HAP-1 (cell line): ENCODE measurements around the gene IFNAR2.

ENCODE experiments used
- DNase-seq, 2 experiments: peaks; one replicate each; pipeline ENCODE4 v3.0.0-alpha.2; 2016 to 2020; ENCODE audit warnings: low spot score in 2 of 2
- H3K27me3 ChIP-seq: fragments of 250-450 bp; sonication (Bioruptor Pico); 2 replicates; pipeline ENCODE4 v1.5.1; 2020; ENCODE audit warnings: low read depth, mild to moderate bottlenecking, moderate library complexity
- H3K36me3 ChIP-seq: fragments of 250-450 bp; sonication (Bioruptor Pico); replicated peaks from 2 replicates; pipeline ENCODE4 v1.5.1; 2020; ENCODE audit warnings: mild to moderate bottlenecking
- H3K4me1 ChIP-seq: fragments of 250-450 bp; sonication (Bioruptor Pico); 2 replicates; pipeline ENCODE4 v1.5.1; 2020; ENCODE audit warnings: mild to moderate bottlenecking
- H3K4me3 ChIP-seq: fragments of 250-450 bp; sonication (Bioruptor Pico); 2 replicates; pipeline ENCODE4 v1.5.1; 2020; ENCODE audit warnings: mild to moderate bottlenecking, moderate library complexity
- H3K9me3 ChIP-seq: fragments of 250-450 bp; sonication (Bioruptor Pico); 2 replicates; pipeline ENCODE4 v1.5.1; 2020; ENCODE audit warnings: mild to moderate bottlenecking, moderate library complexity
- in situ Hi-C: fragments of 300-500 bp; cut with MboI; formaldehyde crosslinking; loops from 3 replicates; pipeline ENCODE4 v1.14.3; 2020; ENCODE audit warnings: low sequenced_read_pairs, inconsistent platforms, mixed read lengths

IFNAR2 gene

GRCh38 chr21:33229784-33230544 is at the start of gene IFNAR2:
TSS of gene IFNAR2 (plus strand) at chr21:33229938. CDS start at chr21:33241923, 11,985 bp downstream.
- Histone ChIP-seq H3K27me3 (no peaks in the 10 kb centered on the region), H3K9me3 (no peaks in the 10 kb centered on the region), H3K4me3 (peak within 1 kb of the TSS; percentile 72), H3K36me3 (no peaks in the 10 kb centered on the region), H3K4me1 (peaks cover 25% of the 10 kb centered on the region)
- peak; percentile 68 to 88 for DNase-seq
- in situ Hi-C loops = no loop called here

DNA sequence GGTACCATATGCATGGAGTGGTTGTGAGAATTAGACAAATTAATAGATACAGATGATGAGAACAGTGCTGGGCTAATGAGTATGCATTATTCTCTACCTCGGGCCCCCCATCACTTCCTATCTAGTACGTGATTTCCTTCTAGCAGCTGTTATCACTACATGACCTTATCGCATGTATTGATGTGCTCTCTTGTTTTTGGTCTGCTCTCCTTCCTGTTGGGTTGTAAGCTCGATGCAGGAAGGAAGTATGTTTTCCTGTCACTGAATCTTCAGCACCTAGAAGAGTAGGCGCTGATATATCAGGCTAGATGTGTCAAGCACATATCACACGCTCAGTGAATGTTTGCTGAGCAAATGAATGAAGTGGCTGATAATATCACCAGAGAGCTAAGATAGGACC is 43.9 kb upstream of the IFNAR2 start:
- Histone ChIP-seq H3K9me3 (no peaks in the 10 kb centered on the region), H3K27me3 (peaks cover 18% of the 10 kb centered on the region), H3K36me3 (no peaks in the 10 kb centered on the region), H3K4me3 (no peak overlapping the region), H3K4me1 (no peaks in the 10 kb centered on the region)
- in situ Hi-C loops = loop anchor here (25.0 kb wide), 1 partner anchor 524 kb away; no protein-coding TSS in a partner anchor
- no peak for DNase-seq

GRCh38 chr21:33187276-33187675 is 42.5 kb upstream of the IFNAR2 start:
- no peak for DNase-seq
- Histone ChIP-seq H3K27me3 (peaks cover 13% of the 10 kb centered on the region; the same call in 1 of the 2 replicates), H3K9me3 (0 out of 2 replicates have a peak, but pooled peaks cover under 1% of the 10 kb centered on the region), H3K4me1 (no peaks in the 10 kb centered on the region), H3K4me3 (no peak overlapping the region), H3K36me3 (no peaks in the 10 kb centered on the region)
- in situ Hi-C loops = loop anchor here (25.0 kb wide), 1 partner anchor 525 kb away; no protein-coding TSS in a partner anchor

DNA sequence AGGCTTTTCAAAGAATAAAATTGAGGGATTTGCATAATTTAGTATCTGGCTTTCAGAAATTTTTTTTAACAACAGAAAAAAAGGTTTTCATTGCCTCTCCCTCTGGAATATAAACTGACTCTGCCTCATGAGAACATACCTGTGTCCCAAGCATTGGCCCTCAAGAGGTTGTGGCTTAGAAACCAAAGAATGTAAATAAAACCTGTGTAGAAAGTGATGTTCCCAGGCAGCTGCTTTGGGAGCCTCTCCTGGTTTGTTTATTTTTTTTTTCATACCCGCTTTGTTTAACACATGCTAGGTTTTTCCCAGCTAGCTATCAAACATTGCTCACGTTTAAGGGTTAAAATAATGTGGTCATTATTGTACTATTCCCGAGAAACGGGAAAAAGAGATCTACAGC is 40.5 kb upstream of the IFNAR2 start:
- no peaks in the 10 kb centered on the region for H3K36me3 ChIP-seq
- no peak for DNase-seq
- peaks cover 13% of the 10 kb centered on the region; the same call in 1 of the 2 replicates for H3K27me3 ChIP-seq
- 0 out of 2 replicates have a peak, but pooled peaks cover 3% of the 10 kb centered on the region for H3K9me3 ChIP-seq
- H3K4me3 ChIP-seq = no peak overlapping the region
- in situ Hi-C loops = loop anchor here (25.0 kb wide), 1 partner anchor 527 kb away; no protein-coding TSS in a partner anchor
- no peaks in the 10 kb centered on the region for H3K4me1 ChIP-seq

DNA sequence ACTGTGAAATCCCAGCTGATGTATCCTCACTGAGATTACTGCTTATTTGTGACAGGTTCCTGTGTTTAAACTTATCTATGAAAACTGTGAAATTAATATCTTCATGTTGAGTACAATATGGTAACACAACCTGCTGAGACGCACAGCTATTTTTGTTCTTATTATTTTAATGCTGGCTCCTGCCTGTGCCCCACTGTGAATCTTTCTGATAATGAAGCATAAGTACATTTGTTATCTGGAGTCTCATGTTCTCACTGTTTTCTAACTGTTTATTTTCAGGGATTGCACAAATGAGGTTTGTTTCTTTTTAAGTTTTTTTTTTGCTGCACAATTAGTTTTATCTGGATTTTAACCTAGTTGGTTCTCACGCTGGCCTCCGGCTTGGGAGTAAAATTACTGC is 39.9 kb upstream of the IFNAR2 start:
- no peak overlapping the region for H3K4me3 ChIP-seq
- H3K4me1 ChIP-seq = no peaks in the 10 kb centered on the region
- H3K9me3 ChIP-seq = 0 out of 2 replicates have a peak, but pooled peaks cover 3% of the 10 kb centered on the region
- no peaks in the 10 kb centered on the region for H3K36me3 ChIP-seq
- in situ Hi-C loops = loop anchor here (10.0 to 25.0 kb wide), 2 partner anchors 255 to 528 kb away; no protein-coding TSS in a partner anchor
- no peak for DNase-seq
- peaks cover 13% of the 10 kb centered on the region; the same call in 1 of the 2 replicates for H3K27me3 ChIP-seq

DNA sequence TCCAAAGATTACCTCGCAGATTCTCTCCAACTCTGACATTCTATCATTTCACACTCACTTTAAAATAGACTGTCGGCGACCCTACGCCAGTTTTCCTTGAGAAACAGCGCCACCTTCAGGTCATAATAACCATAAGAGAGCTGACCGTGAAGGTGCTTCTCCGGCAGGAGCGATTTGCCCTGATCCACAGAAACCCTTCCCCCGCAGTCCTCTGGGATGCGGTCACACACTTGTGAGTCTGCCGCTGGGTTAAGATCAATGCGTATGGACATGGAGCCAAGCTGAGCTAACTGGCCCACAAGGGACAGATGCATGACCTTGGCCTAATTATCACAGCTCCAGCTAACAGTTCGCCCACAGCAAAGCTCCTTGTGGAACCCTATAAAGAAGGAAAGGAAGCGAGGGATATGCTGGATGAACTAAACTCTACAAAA is 32.8 kb upstream of the IFNAR2 start:
- H3K36me3 ChIP-seq = no peaks in the 10 kb centered on the region
- no peak overlapping the region for H3K4me3 ChIP-seq
- H3K27me3 ChIP-seq = no peaks in the 10 kb centered on the region; the same call in 1 of the 2 replicates
- 0 out of 2 replicates have a peak, but pooled peaks cover 3% of the 10 kb centered on the region for H3K9me3 ChIP-seq
- peaks cover 6% of the 10 kb centered on the region for H3K4me1 ChIP-seq
- DNase-seq = peak; percentile 70 to 83
- in situ Hi-C loops = loop anchor here (5.0 to 25.0 kb wide), 4 partner anchors 245 to 535 kb away; no protein-coding TSS in a partner anchor

DNA sequence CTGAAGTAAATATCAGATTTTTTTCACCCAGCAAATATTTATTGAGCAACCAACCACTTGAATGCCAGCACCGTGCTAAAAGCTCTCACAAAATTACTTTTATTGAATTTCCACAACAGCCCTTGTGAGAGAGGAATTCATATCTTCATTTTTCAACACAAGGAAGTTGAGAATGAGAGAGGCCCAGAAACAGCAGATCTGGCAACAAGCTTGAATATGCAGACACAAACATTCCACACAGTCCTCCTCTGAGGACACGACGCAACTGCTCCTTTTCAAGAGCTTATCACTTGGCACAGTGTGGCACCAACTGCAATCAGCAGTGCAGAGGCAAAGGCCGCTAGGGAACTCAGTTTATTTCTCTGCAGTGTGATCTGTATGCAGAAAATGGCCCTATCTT is 32.2 kb upstream of the IFNAR2 start:
- H3K4me1 ChIP-seq = peaks cover 6% of the 10 kb centered on the region
- in situ Hi-C loops = loop anchor here (5.0 to 25.0 kb wide), 4 partner anchors 245 to 535 kb away; no protein-coding TSS in a partner anchor

GRCh38 chr21:33198346-33199099 is 31.2 kb upstream of the IFNAR2 start:
- no peaks in the 10 kb centered on the region; the same call in 1 of the 2 replicates for H3K27me3 ChIP-seq
- no peak for DNase-seq
- H3K9me3 ChIP-seq = no peaks in the 10 kb centered on the region
- no peak overlapping the region for H3K4me3 ChIP-seq
- H3K4me1 ChIP-seq = peaks cover 6% of the 10 kb centered on the region
- H3K36me3 ChIP-seq = no peaks in the 10 kb centered on the region
- in situ Hi-C loops = loop anchor here (5.0 to 25.0 kb wide), 4 partner anchors 244 to 536 kb away; no protein-coding TSS in a partner anchor

More for the DNA sequence above, 32.2 kb upstream of the IFNAR2 start:
- 0 out of 2 replicates have a peak, but pooled peaks cover under 1% of the 10 kb centered on the region for H3K9me3 ChIP-seq
- no peak for DNase-seq
- H3K27me3 ChIP-seq = no peaks in the 10 kb centered on the region; the same call in 1 of the 2 replicates
- H3K36me3 ChIP-seq = no peaks in the 10 kb centered on the region
- H3K4me3 ChIP-seq = no peak overlapping the region

DNA sequence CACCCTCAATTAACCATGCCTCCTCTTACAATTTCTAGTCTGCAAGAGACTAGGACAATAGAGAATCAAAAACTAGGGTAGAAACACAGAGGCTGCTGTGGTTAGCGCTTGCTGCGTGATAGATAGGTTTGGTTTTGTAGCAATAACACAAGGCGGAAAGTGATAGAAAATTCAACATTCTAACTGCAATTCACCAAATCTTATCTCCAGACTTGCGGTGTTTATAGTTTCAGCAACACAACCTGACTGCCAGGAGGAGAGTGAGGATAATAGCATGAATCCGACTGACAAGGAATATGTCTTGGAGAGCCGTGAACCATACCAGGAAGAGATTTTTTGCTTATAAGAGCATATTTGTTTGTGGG is 30.7 kb upstream of the IFNAR2 start:
- in situ Hi-C loops = loop anchor here (5.0 to 25.0 kb wide), 4 partner anchors 243 to 537 kb away; no protein-coding TSS in a partner anchor
- no peak for DNase-seq
- no peaks in the 10 kb centered on the region; the same call in 1 of the 2 replicates for H3K27me3 ChIP-seq
- H3K4me1 ChIP-seq = peaks cover 6% of the 10 kb centered on the region
- no peaks in the 10 kb centered on the region for H3K9me3 ChIP-seq
- no peak overlapping the region for H3K4me3 ChIP-seq
- H3K36me3 ChIP-seq = no peaks in the 10 kb centered on the region

DNA sequence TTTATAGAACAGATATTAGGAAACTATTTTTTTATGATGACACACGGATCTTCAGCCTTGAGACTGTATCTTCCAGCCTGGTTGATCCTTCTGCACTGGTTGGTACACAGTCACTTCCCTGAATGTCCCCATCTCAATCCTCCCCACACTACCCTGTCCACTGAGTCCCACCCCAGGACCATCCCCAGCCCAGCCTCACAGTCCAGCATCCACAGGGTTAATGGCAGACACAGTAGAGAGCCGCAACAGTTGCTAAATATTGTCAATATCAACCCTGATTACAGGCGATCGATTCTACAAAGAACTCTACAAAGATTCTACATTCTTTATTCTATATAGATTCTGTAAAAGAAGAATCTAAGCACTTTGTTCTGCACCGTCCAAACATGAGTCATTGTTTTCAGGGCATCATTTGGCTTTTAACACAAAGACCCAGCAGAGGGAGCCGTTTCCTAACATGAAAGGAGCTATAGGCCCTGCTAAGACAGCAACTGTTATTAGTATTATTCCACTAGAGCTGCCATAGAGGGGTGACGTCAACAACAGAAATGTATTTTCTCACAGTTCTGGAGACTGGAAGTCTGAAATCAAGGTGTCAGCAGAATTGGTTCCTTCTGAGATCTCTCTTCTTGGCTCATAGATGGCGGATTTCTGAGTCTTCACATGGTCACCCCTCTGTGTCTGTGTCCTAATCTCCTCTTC is 30.1 kb upstream of the IFNAR2 start:
- Histone ChIP-seq H3K4me1 (peaks cover 6% of the 10 kb centered on the region), H3K4me3 (no peak overlapping the region), H3K27me3 (no peaks in the 10 kb centered on the region; the same call in 1 of the 2 replicates), H3K9me3 (no peaks in the 10 kb centered on the region), H3K36me3 (no peaks in the 10 kb centered on the region)
- DNase-seq = peak; percentile 74 to 82
- in situ Hi-C loops = loop anchor here (5.0 to 25.0 kb wide), 5 partner anchors 55 to 537 kb away; no protein-coding TSS in a partner anchor

DNA sequence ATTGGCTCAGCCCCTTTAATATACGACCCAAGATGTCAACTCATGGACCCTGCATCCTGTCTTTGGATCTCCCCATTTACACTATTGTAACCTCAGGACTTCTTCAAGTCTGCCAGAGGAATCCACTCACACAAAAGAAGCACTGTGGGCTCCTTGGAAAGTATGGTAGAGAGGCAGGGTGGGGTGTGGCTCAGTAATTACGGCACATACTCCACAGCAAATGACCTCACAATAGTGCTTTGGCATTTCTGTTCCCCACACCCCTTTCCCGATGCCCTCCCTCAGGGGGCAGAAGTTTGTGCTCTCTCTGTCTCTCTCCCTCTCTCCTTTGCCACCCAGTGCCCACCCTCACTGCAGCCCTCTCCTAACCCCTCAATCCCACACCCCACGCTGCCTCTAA is 27.8 kb upstream of the IFNAR2 start:
- Histone ChIP-seq H3K9me3 (no peaks in the 10 kb centered on the region), H3K36me3 (no peaks in the 10 kb centered on the region), H3K4me1 (peaks cover 3% of the 10 kb centered on the region; the same call in 1 of the 2 replicates), H3K27me3 (no peaks in the 10 kb centered on the region; the same call in 1 of the 2 replicates), H3K4me3 (no peak overlapping the region)
- no peak for DNase-seq
- in situ Hi-C loops = loop anchor here (10.0 kb wide), 1 partner anchor 57 kb away; no protein-coding TSS in a partner anchor

- DNase-seq = no peak
- in situ Hi-C loops = loop anchor here (10.0 kb wide), 1 partner anchor 58 kb away; no protein-coding TSS in a partner anchor
- no peak overlapping the region for H3K4me3 ChIP-seq
- no peaks in the 10 kb centered on the region for H3K4me1 ChIP-seq
- H3K36me3 ChIP-seq = no peaks in the 10 kb centered on the region
- H3K9me3 ChIP-seq = no peaks in the 10 kb centered on the region
- no peaks in the 10 kb centered on the region for H3K27me3 ChIP-seq
These were observed 27.0 kb upstream of the IFNAR2 start for GRCh38 chr21:33202464-33203363.
